GM18868 (cell line): Measurements from ENCODE around the gene FAM72B.
"Not testable (repeated sequence)": the region's sequence is repeated elsewhere in the genome, so short reads cannot be mapped to it uniquely, and the experiment has no call there.

ENCODE experiments used
- ATAC-seq: cut with Tn5 transposase; IDR thresholded peaks from one replicate; pipeline ENCODE4 v1.9.1; 2021; ENCODE audit warnings: mild to moderate bottlenecking, moderate library complexity; ENCODE audit not compliant: unreplicated experiment

FAM72B gene

GRCh38 chr1:121156958-121157603 is 27.1 kb downstream of the FAM72B start:
- ATAC-seq, result not testable (repeated sequence)

DNA sequence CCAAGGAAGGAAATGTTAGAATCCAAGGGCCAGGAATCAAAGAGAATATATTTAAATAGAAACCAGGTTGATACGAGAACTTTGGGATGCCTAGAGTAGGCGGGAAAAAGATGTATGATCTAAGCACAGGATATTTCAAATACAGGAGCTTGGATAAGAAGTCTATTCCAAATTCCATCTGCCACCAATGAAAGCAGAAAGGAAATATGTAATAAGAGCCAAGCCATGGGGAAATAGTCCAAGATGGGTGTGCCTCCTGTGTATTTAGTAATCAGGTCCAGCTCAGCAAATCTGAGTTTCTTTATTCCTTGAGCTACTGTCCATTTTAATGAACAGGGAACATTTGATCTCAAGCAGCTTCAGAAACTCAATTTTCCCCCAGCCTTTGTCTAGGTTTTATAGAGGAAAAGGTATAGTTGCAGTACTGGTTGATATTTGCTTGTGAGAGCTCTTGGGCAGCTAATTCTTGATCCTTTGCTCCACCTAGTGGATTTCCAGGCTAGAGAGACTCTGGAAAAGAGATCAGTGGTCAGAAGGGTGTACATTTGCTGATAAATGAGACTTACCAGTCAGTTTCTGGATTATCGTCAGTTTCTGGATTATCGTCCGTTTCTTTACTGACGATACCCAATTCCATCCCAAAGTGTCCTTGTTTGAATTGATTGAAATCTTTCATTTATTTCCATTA is 28.3 kb downstream of the FAM72B start:
- not testable (repeated sequence) for ATAC-seq

- ATAC-seq, result not testable (repeated sequence)
These were observed 29.3 kb downstream of the FAM72B start for GRCh38 chr1:121154811-121155210.

DNA sequence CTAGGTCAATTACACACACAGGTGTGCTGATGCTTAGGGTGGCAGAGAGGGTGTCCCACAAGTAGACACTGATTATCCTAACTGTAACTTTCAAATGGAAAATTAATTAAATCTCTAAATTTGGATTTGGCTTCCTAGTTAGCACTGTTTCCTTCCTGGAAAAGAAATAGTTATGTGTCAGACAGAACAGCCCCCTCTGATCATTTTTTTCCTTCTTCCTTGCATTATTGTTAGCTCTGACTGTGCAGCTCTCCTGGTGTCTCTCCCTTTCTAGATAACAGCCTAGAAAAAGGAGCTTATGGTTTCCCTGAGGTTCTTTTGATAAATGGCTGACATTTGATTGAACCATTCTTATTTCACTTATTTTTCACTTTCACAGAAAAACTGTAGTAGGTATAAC is 31.4 kb downstream of the FAM72B start:
- ATAC-seq, result not testable (repeated sequence)

DNA sequence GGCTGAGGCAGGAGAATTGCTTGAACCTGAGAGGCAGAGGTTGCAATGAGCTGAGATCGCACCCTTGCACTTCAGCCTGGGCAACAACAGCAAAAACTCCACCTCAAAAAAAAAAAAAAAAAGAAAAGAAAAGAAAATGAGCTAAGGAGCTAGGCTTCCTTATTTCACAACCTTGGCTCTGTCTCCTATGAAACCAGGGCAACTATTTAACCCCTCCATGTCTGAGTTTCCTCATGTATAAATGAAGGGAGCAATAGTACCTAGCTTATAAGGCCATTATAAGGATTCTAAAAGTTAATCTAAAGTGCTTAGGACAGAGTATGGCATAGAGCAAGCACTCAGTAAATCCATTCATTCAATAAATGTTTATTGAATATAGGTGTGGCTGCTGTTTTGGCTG is 32.8 kb downstream of the FAM72B start:
- ATAC-seq, result not testable (repeated sequence)

- ATAC-seq, result not testable (repeated sequence)
These were observed 35.5 kb downstream of the FAM72B start for GRCh38 chr1:121148489-121149190.

DNA sequence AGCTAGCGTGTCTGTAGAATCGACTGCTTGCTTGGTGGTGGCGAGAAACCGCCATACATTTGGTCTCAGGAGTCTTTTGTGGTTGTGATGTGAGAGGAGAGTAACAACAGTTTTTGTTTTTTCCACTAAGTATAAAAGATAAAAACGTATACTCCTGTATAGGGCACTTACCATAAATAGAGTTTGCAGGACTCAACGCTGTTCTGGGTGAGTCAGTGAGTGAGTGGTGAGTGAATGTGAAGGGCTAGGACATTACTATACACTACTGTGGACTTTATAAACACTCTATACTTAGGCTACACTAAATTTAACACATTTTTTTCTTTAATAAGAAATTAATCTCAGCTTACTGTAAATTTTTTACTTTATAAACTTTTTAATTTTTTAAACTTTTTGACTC is 43.7 kb downstream of the FAM72B start:
- not testable (repeated sequence) for ATAC-seq

DNA sequence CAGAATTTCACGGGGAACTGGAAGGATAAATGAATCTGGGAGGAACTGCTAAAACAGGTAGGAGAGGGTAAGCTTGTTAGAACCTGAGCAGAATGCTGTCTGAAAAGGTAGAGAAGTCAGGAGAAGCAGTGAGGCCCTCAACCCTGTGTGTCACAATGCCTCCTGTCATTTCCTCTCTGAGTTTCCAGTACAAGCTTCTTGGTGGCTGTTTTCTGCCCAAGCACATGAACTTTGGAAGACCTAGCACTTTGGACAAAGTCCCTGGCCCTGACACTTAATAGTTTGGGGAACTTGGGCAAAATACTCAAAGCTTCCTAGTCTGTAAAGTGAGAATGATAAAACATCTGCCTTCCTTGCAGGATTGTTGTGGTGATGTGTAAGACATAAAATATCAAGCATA is 52.6 kb downstream of the FAM72B start:
- not testable (repeated sequence) for ATAC-seq

DNA sequence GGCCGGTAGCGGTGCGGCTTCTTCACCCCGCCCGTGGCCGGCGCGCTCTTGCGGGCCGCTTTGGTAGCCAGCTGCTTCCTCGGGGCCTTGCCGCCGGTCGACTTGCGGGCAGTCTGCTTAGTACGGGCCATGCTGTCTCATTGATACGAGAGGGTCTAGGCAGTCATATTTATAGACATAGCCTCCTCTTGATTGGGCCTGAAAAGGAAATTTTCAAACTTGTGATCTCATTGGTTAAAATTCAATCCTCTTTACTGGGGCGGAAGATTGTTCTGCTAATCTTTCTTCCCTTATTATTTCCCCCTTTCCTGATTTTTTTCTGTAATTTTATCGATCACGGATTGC is 65.7 kb downstream of the FAM72B start:
- not testable (repeated sequence) for ATAC-seq
